ENCODE data around the gene CCDC192. TPM values are rescaled to one million over a fixed set of nuclear protein-coding genes. Genes with fewer than 3 reads are reported as not detected.

Gene CCDC192
- total RNA-seq, 1 donor from 2014 or later = not detected

- ATAC-seq (no peak), DNase-seq (no peak)
- H3K36me3 ChIP-seq = no peaks in the 10 kb centered on the region
- H3K4me3 ChIP-seq = no peak overlapping the region
- intact Hi-C loops (cut with DNase I) = no loop called here
- no peak overlapping the region for H3K27ac ChIP-seq
- no peaks in the 10 kb centered on the region for H3K4me1 ChIP-seq
- no peaks in the 10 kb centered on the region for H3K9me3 ChIP-seq
- no peaks in the 10 kb centered on the region for H3K27me3 ChIP-seq (ENCODE audit: low read depth)
- TF ChIP-seq CTCF (IDR thresholded peaks at IDR 0.05) = no peak
Measured at GRCh38 chr5:127826011-127826410, 122.8 kb downstream of the CCDC192 start.

- intact Hi-C loops (cut with DNase I) = no loop called here
- no peak for TF ChIP-seq CTCF (IDR thresholded peaks at IDR 0.05)
- no peak for ATAC-seq
Measured at GRCh38 chr5:127827451-127827850, 124.3 kb downstream of the CCDC192 start.

GRCh38 chr5:127830157-127830556, 127.0 kb downstream of the CCDC192 start:
- no peak overlapping the region for H3K27ac ChIP-seq
- no peaks in the 10 kb centered on the region for H3K9me3 ChIP-seq
- no peaks in the 10 kb centered on the region for H3K27me3 ChIP-seq (ENCODE audit: low read depth)
- DNase-seq = no peak
- H3K4me3 ChIP-seq = no peak overlapping the region
- no peak for TF ChIP-seq CTCF (IDR thresholded peaks at IDR 0.05)
- H3K4me1 ChIP-seq = peaks cover 5% of the 10 kb centered on the region
- intact Hi-C loops (cut with DNase I) = no loop called here
- no peaks in the 10 kb centered on the region for H3K36me3 ChIP-seq
- no peak for ATAC-seq

More at GRCh38 chr5:127827451-127827850, 124.3 kb downstream of the CCDC192 start:
- H3K27me3 ChIP-seq (ENCODE audit: low read depth) = no peaks in the 10 kb centered on the region
- no peaks in the 10 kb centered on the region for H3K4me1 ChIP-seq
- no peak for DNase-seq
- H3K9me3 ChIP-seq = no peaks in the 10 kb centered on the region
- H3K4me3 ChIP-seq = no peak overlapping the region
- no peaks in the 10 kb centered on the region for H3K36me3 ChIP-seq
- no peak overlapping the region for H3K27ac ChIP-seq

GRCh38 chr5:127830829-127831598, 127.8 kb downstream of the CCDC192 start:
- peaks cover 5% of the 10 kb centered on the region for H3K4me1 ChIP-seq
- H3K4me3 ChIP-seq = no peak overlapping the region
- DNase-seq = no peak
- no peak for ATAC-seq
- no peak for TF ChIP-seq CTCF (IDR thresholded peaks at IDR 0.05)
- no peaks in the 10 kb centered on the region for H3K9me3 ChIP-seq
- no peaks in the 10 kb centered on the region for H3K27me3 ChIP-seq (ENCODE audit: low read depth)
- H3K36me3 ChIP-seq = no peaks in the 10 kb centered on the region
- intact Hi-C loops (cut with DNase I) = no loop called here
- H3K27ac ChIP-seq = no peak overlapping the region

GRCh38 chr5:127832067-127832466, 128.9 kb downstream of the CCDC192 start:
- intact Hi-C loops (cut with DNase I) = no loop called here
- no peaks in the 10 kb centered on the region for H3K36me3 ChIP-seq
- ATAC-seq = no peak
- DNase-seq = no peak
- no peak overlapping the region for H3K27ac ChIP-seq
- H3K9me3 ChIP-seq = no peaks in the 10 kb centered on the region
- no peaks in the 10 kb centered on the region for H3K27me3 ChIP-seq (ENCODE audit: low read depth)
- H3K4me1 ChIP-seq = peaks cover 5% of the 10 kb centered on the region
- no peak overlapping the region for H3K4me3 ChIP-seq
- TF ChIP-seq CTCF (IDR thresholded peaks at IDR 0.05) = no peak
